Naive B cell (primary cell): ENCODE data around the gene RHOU. TPM values are rescaled to one million over a fixed set of nuclear protein-coding genes. Genes with fewer than 3 reads are reported as not detected.
A peak's percentile ranks its signal among the peaks of the same experiment; 100 is the strongest.
"Not testable (repeated sequence)": the region's sequence is repeated elsewhere in the genome, so short reads cannot be mapped to it uniquely, and the experiment has no call there.

Source experiments
- ATAC-seq, 2 donors: fragments of 150-1000 bp; cut with Tn5 transposase; 2 replicates each; pipeline ENCODE4 v1.10.0; 2021; ENCODE audit warnings: low read depth in 2 of 2, mild to moderate bottlenecking in 2 of 2, moderate library complexity in 2 of 2
- DNase-seq: peaks from one replicate; pipeline ENCODE4 v3.0.0; 2022
- H3K27ac Mint-ChIP-seq, 6 donors: one replicate each; pipeline ENCODE4 v1.8.0; 2020 to 2022; ENCODE audit warnings: mild to moderate bottlenecking in 6 of 6, mixed read lengths in 6 of 6, moderate library complexity in 5 of 6, inconsistent platforms in 2 of 6
- H3K27me3 Mint-ChIP-seq, 3 donors: one replicate each; pipeline ENCODE4 v1.8.0; 2021 to 2022; ENCODE audit warnings: mixed read lengths in 3 of 3, mild to moderate bottlenecking in 1 of 3
- H3K36me3 Mint-ChIP-seq, 2 donors: one replicate each; pipeline ENCODE4 v1.8.0; 2020 to 2022; ENCODE audit warnings: mixed read lengths in 2 of 2, inconsistent platforms in 1 of 2, mild to moderate bottlenecking in 1 of 2
- H3K4me1 Mint-ChIP-seq, 3 donors: one replicate each; pipeline ENCODE4 v1.8.0; 2020 to 2022; ENCODE audit warnings: mixed read lengths in 3 of 3, inconsistent platforms in 1 of 3, mild to moderate bottlenecking in 1 of 3, moderate library complexity in 1 of 3
- H3K4me3 Mint-ChIP-seq, 8 donors: one replicate each; pipeline ENCODE4 v1.8.0; 2020 to 2022; ENCODE audit warnings: mild to moderate bottlenecking in 8 of 8, mixed read lengths in 8 of 8, moderate library complexity in 8 of 8, inconsistent platforms in 2 of 8
- H3K9me3 Mint-ChIP-seq, 7 donors: one replicate each; pipeline ENCODE4 v1.8.0; 2020 to 2022; ENCODE audit warnings: mixed read lengths in 7 of 7, mild to moderate bottlenecking in 5 of 7, inconsistent platforms in 2 of 7, moderate library complexity in 1 of 7
- polyA plus RNA-seq, 6 donors: library from polyadenylated mRNA; unstranded; fragments of 300-500 nt; fragmentation: Illumina TruSeq; gene quantifications; one replicate each; pipeline ENCODE4 v1.2.3, GENCODE V29; 2021; ENCODE audit warnings: low read depth in 6 of 6

The RHOU gene
- polyA plus RNA-seq, 6 donors from 2014 or later: not detected

GRCh38 chr1:228775946-228776345, 40.7 kb downstream of the RHOU start:
- not testable (repeated sequence) for H3K4me3 Mint-ChIP-seq, DNase-seq, H3K4me1 Mint-ChIP-seq, H3K9me3 Mint-ChIP-seq, H3K27me3 Mint-ChIP-seq, ATAC-seq, H3K36me3 Mint-ChIP-seq, H3K27ac Mint-ChIP-seq

GRCh38 chr1:228776449-228776848, 41.2 kb downstream of the RHOU start:
- Mint-ChIP-seq H3K27me3 (no peaks in the 10 kb centered on the region), H3K9me3 (peaks cover 0 to 2% (median 0%) of the 10 kb centered on the region in 7 donors), H3K4me1 (no peaks in the 10 kb centered on the region), H3K27ac (no peak overlapping the region), H3K4me3 (no peak overlapping the region), H3K36me3 (no peaks in the 10 kb centered on the region)
- no peak for DNase-seq
- no peak for ATAC-seq

- Mint-ChIP-seq H3K4me3 (no peak overlapping the region), H3K36me3 (no peaks in the 10 kb centered on the region), H3K27me3 (no peaks in the 10 kb centered on the region), H3K27ac (no peak overlapping the region), H3K4me1 (no peaks in the 10 kb centered on the region), H3K9me3 (peaks cover 0 to 2% (median 0%) of the 10 kb centered on the region in 7 donors)
- ATAC-seq: no peak
- no peak for DNase-seq
Observed at GRCh38 chr1:228777236-228777635, 42.0 kb downstream of the RHOU start.

GRCh38 chr1:228778026-228778425, 42.7 kb downstream of the RHOU start:
- Mint-ChIP-seq H3K27me3 (no peaks in the 10 kb centered on the region), H3K4me3 (no peak overlapping the region), H3K4me1 (no peaks in the 10 kb centered on the region), H3K9me3 (peaks cover 0 to 2% (median 0%) of the 10 kb centered on the region in 7 donors), H3K36me3 (no peaks in the 10 kb centered on the region), H3K27ac (peak overlapping the region in 1 of 6 donors; percentile 61)
- no peak for ATAC-seq
- no peak for DNase-seq

GRCh38 chr1:228778466-228778865, 43.2 kb downstream of the RHOU start:
- no peak for ATAC-seq
- Mint-ChIP-seq H3K27me3 (no peaks in the 10 kb centered on the region), H3K4me1 (no peaks in the 10 kb centered on the region), H3K4me3 (no peak overlapping the region), H3K9me3 (peaks cover 0 to 2% (median 0%) of the 10 kb centered on the region in 7 donors), H3K36me3 (no peaks in the 10 kb centered on the region), H3K27ac (no peak overlapping the region)
- DNase-seq: no peak

GRCh38 chr1:228778961-228779360, 43.7 kb downstream of the RHOU start:
- no peaks in the 10 kb centered on the region for H3K27me3 Mint-ChIP-seq
- H3K4me3 Mint-ChIP-seq: no peak overlapping the region
- DNase-seq (no peak), ATAC-seq (no peak)
- peaks cover 0 to 2% (median 0%) of the 10 kb centered on the region in 7 donors for H3K9me3 Mint-ChIP-seq
- H3K4me1 Mint-ChIP-seq: no peaks in the 10 kb centered on the region
- H3K27ac Mint-ChIP-seq: no peak overlapping the region
- H3K36me3 Mint-ChIP-seq: no peaks in the 10 kb centered on the region

- Mint-ChIP-seq H3K4me3 (no peak overlapping the region), H3K4me1 (no peaks in the 10 kb centered on the region), H3K36me3 (no peaks in the 10 kb centered on the region), H3K27ac (no peak overlapping the region), H3K9me3 (no peaks in the 10 kb centered on the region), H3K27me3 (no peaks in the 10 kb centered on the region)
- ATAC-seq: no peak
- no peak for DNase-seq
Observed at GRCh38 chr1:228781161-228781808, 46.0 kb downstream of the RHOU start.

- Mint-ChIP-seq H3K27ac (no peak overlapping the region), H3K4me3 (no peak overlapping the region), H3K4me1 (no peaks in the 10 kb centered on the region), H3K27me3 (no peaks in the 10 kb centered on the region), H3K9me3 (no peaks in the 10 kb centered on the region), H3K36me3 (no peaks in the 10 kb centered on the region)
- ATAC-seq: no peak
- DNase-seq: no peak
Observed at GRCh38 chr1:228781809-228782661, 46.8 kb downstream of the RHOU start.

- no peak overlapping the region for H3K27ac Mint-ChIP-seq
- peaks cover 0 to under 1% (median 0%) of the 10 kb centered on the region in 7 donors for H3K9me3 Mint-ChIP-seq
- H3K27me3 Mint-ChIP-seq: peaks cover 0 to 4% (median 0%) of the 10 kb centered on the region in 3 donors
- H3K4me3 Mint-ChIP-seq: no peak overlapping the region
- DNase-seq (no peak), ATAC-seq (no peak)
- no peaks in the 10 kb centered on the region for H3K36me3 Mint-ChIP-seq
- no peaks in the 10 kb centered on the region for H3K4me1 Mint-ChIP-seq
Observed at GRCh38 chr1:228782662-228783417, 47.6 kb downstream of the RHOU start.

- peaks cover 0 to 6% (median 0%) of the 10 kb centered on the region in 7 donors for H3K9me3 Mint-ChIP-seq
- no peaks in the 10 kb centered on the region for H3K36me3 Mint-ChIP-seq
- no peak overlapping the region for H3K4me3 Mint-ChIP-seq
- no peak overlapping the region for H3K27ac Mint-ChIP-seq
- ATAC-seq (no peak), DNase-seq (no peak)
- peaks cover 0 to 11% (median 0%) of the 10 kb centered on the region in 3 donors for H3K27me3 Mint-ChIP-seq
- no peaks in the 10 kb centered on the region for H3K4me1 Mint-ChIP-seq
Observed at GRCh38 chr1:228783418-228784040, 48.2 kb downstream of the RHOU start.

GRCh38 chr1:228784181-228784580, 48.9 kb downstream of the RHOU start:
- H3K36me3 Mint-ChIP-seq: no peaks in the 10 kb centered on the region
- peaks cover 0 to 14% (median 0%) of the 10 kb centered on the region in 3 donors for H3K27me3 Mint-ChIP-seq
- ATAC-seq (no peak), DNase-seq (no peak)
- H3K27ac Mint-ChIP-seq: no peak overlapping the region
- H3K4me3 Mint-ChIP-seq: no peak overlapping the region
- H3K9me3 Mint-ChIP-seq: peaks cover 0 to 6% (median 0%) of the 10 kb centered on the region in 7 donors
- no peaks in the 10 kb centered on the region for H3K4me1 Mint-ChIP-seq

GRCh38 chr1:228785366-228786330, 50.4 kb downstream of the RHOU start:
- H3K4me1 Mint-ChIP-seq: no peaks in the 10 kb centered on the region
- H3K4me3 Mint-ChIP-seq: no peak overlapping the region
- DNase-seq (no peak), ATAC-seq (no peak)
- peaks cover 0 to 6% (median 0%) of the 10 kb centered on the region in 7 donors for H3K9me3 Mint-ChIP-seq
- H3K27ac Mint-ChIP-seq: peak overlapping the region in 1 of 6 donors; percentile 33
- peaks cover 0 to 14% (median 1%) of the 10 kb centered on the region in 3 donors for H3K27me3 Mint-ChIP-seq
- H3K36me3 Mint-ChIP-seq: no peaks in the 10 kb centered on the region
